HepG2 (cell line): ENCODE measurements around the gene SKA2. TPM values are rescaled to one million over a fixed set of nuclear protein-coding genes. Genes with fewer than 3 reads are reported as not detected.

ENCODE experiments used
- CBFB ChIP-seq: sonication (generic); formaldehyde crosslinking; IDR thresholded peaks from 2 replicates; pipeline ENCODE4 v1.4.0; 2020; ENCODE audit warnings: missing genetic modification reagents
- HES4 ChIP-seq: sonication (generic); formaldehyde crosslinking; IDR thresholded peaks from 2 replicates; pipeline ENCODE4 v1.9.0; 2021; ENCODE audit warnings: mild to moderate bottlenecking, missing genetic modification reagents, borderline replicate concordance
- HMGA1 ChIP-seq: sonication (generic); formaldehyde crosslinking; conservative IDR thresholded peaks from 2 replicates; pipeline ENCODE4 v1.4.0; 2020; ENCODE audit warnings: missing genetic modification reagents
- KLF11 ChIP-seq: IDR thresholded peaks from 2 replicates; pipeline ENCODE4 v1.6.1; 2016; ENCODE audit warnings: missing compliant biosample characterization
- KLF15 ChIP-seq: sonication (generic); formaldehyde crosslinking; IDR thresholded peaks from 2 replicates; pipeline ENCODE4 v1.8.1; 2023; ENCODE audit warnings: borderline replicate concordance, mild to moderate bottlenecking, inconsistent platforms, missing genetic modification reagents, mixed read lengths
- MED1 ChIP-seq: sonication (generic); formaldehyde crosslinking; IDR thresholded peaks from 2 replicates; pipeline ENCODE4 v1.4.0; 2020; ENCODE audit warnings: missing genetic modification reagents
- PCBP2 ChIP-seq: fragments of 200-400 bp; formaldehyde crosslinking; optimal IDR thresholded peaks from 2 replicates; pipeline ENCODE3; 2018; ENCODE audit warnings: low read length, low read depth; ENCODE audit not compliant: poor library complexity, severe bottlenecking
- RXRA ChIP-seq: sonication (generic); formaldehyde crosslinking; IDR thresholded peaks from 2 replicates; pipeline ENCODE4 v1.5.1; 2020; ENCODE audit warnings: missing genetic modification reagents
- SATB2 ChIP-seq: sonication (generic); formaldehyde crosslinking; IDR thresholded peaks from 2 replicates; pipeline ENCODE4 v1.5.0; 2020; ENCODE audit warnings: missing genetic modification reagents
- SIX4 ChIP-seq: sonication (generic); formaldehyde crosslinking; IDR thresholded peaks from 2 replicates; pipeline ENCODE4 v1.4.0; 2020; ENCODE audit warnings: missing genetic modification reagents
- SP140L ChIP-seq: sonication (generic); formaldehyde crosslinking; IDR thresholded peaks from 2 replicates; pipeline ENCODE4 v1.4.0; 2020; ENCODE audit warnings: missing genetic modification reagents, borderline replicate concordance
- ZFP82 ChIP-seq: sonication (generic); formaldehyde crosslinking; IDR thresholded peaks from 2 replicates; pipeline ENCODE4 v1.5.1; 2020; ENCODE audit warnings: mild to moderate bottlenecking, missing genetic modification reagents, borderline replicate concordance
- ZNF430 ChIP-seq: sonication (generic); formaldehyde crosslinking; IDR thresholded peaks from 2 replicates; pipeline ENCODE4 v1.9.0; 2021; ENCODE audit warnings: mild to moderate bottlenecking, missing genetic modification reagents
- ZNF558 ChIP-seq: sonication (generic); formaldehyde crosslinking; IDR thresholded peaks from 2 replicates; pipeline ENCODE4 v1.9.0; 2022; ENCODE audit warnings: mild to moderate bottlenecking, missing genetic modification reagents, borderline replicate concordance
- ZNF841 ChIP-seq: sonication (generic); formaldehyde crosslinking; IDR thresholded peaks from 2 replicates; pipeline ENCODE4 v1.8.1; 2023; ENCODE audit warnings: missing genetic modification reagents, borderline replicate concordance
- ZNF850 ChIP-seq: sonication (generic); formaldehyde crosslinking; conservative IDR thresholded peaks from 2 replicates; pipeline ENCODE4 v1.9.0; 2021; ENCODE audit warnings: mild to moderate bottlenecking, missing genetic modification reagents
- ZNF878 ChIP-seq: sonication (generic); formaldehyde crosslinking; IDR thresholded peaks from 2 replicates; pipeline ENCODE4 v1.8.1; 2023; ENCODE audit warnings: mild to moderate bottlenecking, missing genetic modification reagents, moderate library complexity
- ZNF883 ChIP-seq: sonication (generic); formaldehyde crosslinking; IDR thresholded peaks from 2 replicates; pipeline ENCODE4 v1.5.1; 2020; ENCODE audit warnings: mild to moderate bottlenecking, missing genetic modification reagents; ENCODE audit errors: not compliant biosample characterization
- polyA plus RNA-seq, 8 experiments: library from polyadenylated mRNA; depleted of rRNA in 3 of 8; stranded (reverse) in 7 of 8; unstranded in 1 of 8; fragments of >200 nt; fragmentation: Illumina TruSeq in 4 of 8; extraction: Trizol in 4 of 8; gene quantifications; 2 replicates each; pipeline versions ENCODE4 v1.2.1 to v1.2.3, GENCODE V29; 2011 to 2016; ENCODE audit warnings: low read depth in 4 of 8, missing spikeins in 1 of 8, mixed read lengths in 1 of 8; ENCODE audit not compliant: insufficient read depth in 1 of 8
- total RNA-seq, 5 experiments: library from RNA; depleted of rRNA; stranded (reverse); fragments of >200 nt; fragmentation: Illumina TruSeq; extraction: Trizol; gene quantifications; 2 replicates each; pipeline ENCODE4 v1.2.3, GENCODE V29; 2016; ENCODE audit warnings: low read depth in 1 of 5
- TF ChIP-seq, protein P1 (sequence below): sonication (generic); formaldehyde crosslinking; IDR thresholded peaks from 2 replicates; pipeline ENCODE4 v1.5.0; 2020; ENCODE audit warnings: mild to moderate bottlenecking, missing genetic modification reagents
- TF ChIP-seq, protein P2 (sequence below): sonication (generic); formaldehyde crosslinking; IDR thresholded peaks from 2 replicates; pipeline ENCODE4 v1.8.1; 2023; ENCODE audit warnings: mild to moderate bottlenecking, missing genetic modification reagents, borderline replicate concordance
- TF ChIP-seq, protein P3 (sequence below), 2 experiments: fragments of 450-650 bp in 1 of 2; sonication (generic) in 1 of 2; formaldehyde crosslinking; IDR thresholded peaks; 2 replicates each; pipeline versions ENCODE4 v1.5.0 to v1.8.0; 2020 to 2022; ENCODE audit warnings: mild to moderate bottlenecking in 1 of 2, missing genetic modification reagents in 1 of 2
- TF ChIP-seq, protein P4 (sequence below): IDR thresholded peaks from 2 replicates; pipeline ENCODE4 v1.6.1; 2016; ENCODE audit warnings: low read depth
- TF ChIP-seq, protein P5 (sequence below): sonication (generic); formaldehyde crosslinking; IDR thresholded peaks from 2 replicates; pipeline ENCODE4 v1.8.0; 2022; ENCODE audit warnings: mild to moderate bottlenecking, missing genetic modification reagents

SKA2 gene
- total and polyA plus RNA-seq, 2 of the 13 experiments (the other 11 are each of a cell fraction or from before 2014, with no cell fraction given): 18.6 to 91.8 TPM

DNA sequence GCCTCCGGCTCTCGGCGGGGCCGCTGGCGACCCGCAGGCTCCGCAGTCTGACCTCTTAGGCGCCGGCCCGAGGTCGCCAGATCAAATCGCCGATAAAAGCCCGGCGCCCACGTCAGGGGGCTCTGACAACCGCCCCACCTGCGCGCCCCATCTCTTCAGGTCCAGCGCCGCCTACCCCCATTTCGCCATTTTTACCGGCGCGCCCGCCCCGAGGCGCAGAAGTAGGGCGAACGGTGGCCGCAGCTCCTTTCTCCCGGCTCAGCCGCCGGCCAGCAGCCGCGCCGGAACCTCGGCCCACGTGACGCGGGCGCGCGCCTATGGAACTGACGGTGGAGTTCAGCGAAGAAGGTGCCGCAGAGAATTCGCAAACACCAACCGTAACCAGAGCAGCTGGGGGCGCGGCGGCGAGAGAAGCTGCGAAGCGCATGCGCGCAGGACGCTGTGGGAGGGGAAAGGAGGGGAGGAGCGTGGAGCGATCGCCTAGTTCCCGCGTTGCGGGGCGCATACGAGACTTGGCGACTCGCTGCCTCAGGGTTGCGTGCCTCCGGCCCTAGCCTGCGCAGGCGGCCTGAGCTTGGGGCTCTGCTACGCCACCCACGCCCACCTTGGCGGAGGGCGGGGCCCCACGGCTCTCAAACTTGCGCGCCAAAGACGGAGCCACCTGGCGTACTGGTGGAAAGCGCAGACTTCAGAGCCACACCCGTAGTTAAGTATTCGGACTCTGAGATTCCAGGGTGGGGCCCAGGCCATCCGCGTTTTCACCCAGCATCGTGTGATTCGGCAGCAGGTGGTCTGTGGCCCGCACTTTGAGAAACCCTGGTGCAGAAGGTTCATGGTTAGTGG is 48.3 kb downstream of the SKA2 start, which contains the start of gene TRIM37 (continued):
- TF ChIP-seq, protein P1, sequence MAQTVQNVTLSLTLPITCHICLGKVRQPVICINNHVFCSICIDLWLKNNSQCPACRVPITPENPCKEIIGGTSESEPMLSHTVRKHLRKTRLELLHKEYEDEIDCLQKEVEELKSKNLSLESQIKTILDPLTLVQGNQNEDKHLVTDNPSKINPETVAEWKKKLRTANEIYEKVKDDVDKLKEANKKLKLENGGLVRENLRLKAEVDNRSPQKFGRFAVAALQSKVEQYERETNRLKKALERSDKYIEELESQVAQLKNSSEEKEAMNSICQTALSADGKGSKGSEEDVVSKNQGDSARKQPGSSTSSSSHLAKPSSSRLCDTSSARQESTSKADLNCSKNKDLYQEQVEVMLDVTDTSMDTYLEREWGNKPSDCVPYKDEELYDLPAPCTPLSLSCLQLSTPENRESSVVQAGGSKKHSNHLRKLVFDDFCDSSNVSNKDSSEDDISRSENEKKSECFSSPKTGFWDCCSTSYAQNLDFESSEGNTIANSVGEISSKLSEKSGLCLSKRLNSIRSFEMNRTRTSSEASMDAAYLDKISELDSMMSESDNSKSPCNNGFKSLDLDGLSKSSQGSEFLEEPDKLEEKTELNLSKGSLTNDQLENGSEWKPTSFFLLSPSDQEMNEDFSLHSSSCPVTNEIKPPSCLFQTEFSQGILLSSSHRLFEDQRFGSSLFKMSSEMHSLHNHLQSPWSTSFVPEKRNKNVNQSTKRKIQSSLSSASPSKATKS (CRISPR knock-in tag): no peak
- TF ChIP-seq CBFB (CRISPR knock-in tag) (peak; percentile 49), KLF15 (CRISPR knock-in tag) (0 out of 2 replicates have a peak, but pooled peaks have one; percentile 76), ZFP82 (CRISPR knock-in tag) (no peak), HMGA1 (CRISPR knock-in tag) (no peak), SIX4 (CRISPR knock-in tag) (no peak), ZNF558 (peak; percentile 61; the same call in 1 of the 2 replicates), RXRA (CRISPR knock-in tag) (peak; percentile 36), MED1 (CRISPR knock-in tag) (peak; percentile 80; the same call in 1 of the 2 replicates), ZNF430 (CRISPR knock-in tag) (peak; percentile 97), KLF11 (CRISPR knock-in tag) (no peak), PCBP2 (no peak), HES4 (peak; percentile 80; the same call in 1 of the 2 replicates), ZNF878 (CRISPR knock-in tag) (peak; percentile 95), ZNF883 (CRISPR knock-in tag) (peak; percentile 70), SATB2 (CRISPR knock-in tag) (peak; percentile 84), ZNF841 (CRISPR knock-in tag) (no peak), ZNF850 (CRISPR knock-in tag) (no peak; the same call in 1 of the 2 replicates), SP140L (no peak; the same call in 1 of the 2 replicates)
- TF ChIP-seq, protein P2, sequence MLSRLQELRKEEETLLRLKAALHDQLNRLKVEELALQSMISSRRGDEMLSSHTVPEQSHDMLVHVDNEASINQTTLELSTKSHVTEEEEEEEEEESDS (CRISPR knock-in tag): no peak
- TF ChIP-seq, protein P3, sequence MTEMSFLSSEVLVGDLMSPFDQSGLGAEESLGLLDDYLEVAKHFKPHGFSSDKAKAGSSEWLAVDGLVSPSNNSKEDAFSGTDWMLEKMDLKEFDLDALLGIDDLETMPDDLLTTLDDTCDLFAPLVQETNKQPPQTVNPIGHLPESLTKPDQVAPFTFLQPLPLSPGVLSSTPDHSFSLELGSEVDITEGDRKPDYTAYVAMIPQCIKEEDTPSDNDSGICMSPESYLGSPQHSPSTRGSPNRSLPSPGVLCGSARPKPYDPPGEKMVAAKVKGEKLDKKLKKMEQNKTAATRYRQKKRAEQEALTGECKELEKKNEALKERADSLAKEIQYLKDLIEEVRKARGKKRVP (CRISPR knock-in tag; IDR thresholded peaks at IDR 0.05): peak in 1 of 2 experiments; percentile 75; a peak in 2 of 4 replicates
- TF ChIP-seq, protein P4, sequence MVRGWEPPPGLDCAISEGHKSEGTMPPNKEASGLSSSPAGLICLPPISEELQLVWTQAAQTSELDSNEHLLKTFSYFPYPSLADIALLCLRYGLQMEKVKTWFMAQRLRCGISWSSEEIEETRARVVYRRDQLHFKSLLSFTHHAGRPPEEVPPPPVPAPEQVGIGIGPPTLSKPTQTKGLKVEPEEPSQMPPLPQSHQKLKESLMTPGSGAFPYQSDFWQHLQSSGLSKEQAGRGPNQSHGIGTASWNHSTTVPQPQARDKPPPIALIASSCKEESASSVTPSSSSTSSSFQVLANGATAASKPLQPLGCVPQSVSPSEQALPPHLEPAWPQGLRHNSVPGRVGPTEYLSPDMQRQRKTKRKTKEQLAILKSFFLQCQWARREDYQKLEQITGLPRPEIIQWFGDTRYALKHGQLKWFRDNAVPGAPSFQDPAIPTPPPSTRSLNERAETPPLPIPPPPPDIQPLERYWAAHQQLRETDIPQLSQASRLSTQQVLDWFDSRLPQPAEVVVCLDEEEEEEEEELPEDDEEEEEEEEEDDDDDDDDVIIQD (CRISPR knock-in tag): peak; percentile 91
- TF ChIP-seq, protein P5, sequence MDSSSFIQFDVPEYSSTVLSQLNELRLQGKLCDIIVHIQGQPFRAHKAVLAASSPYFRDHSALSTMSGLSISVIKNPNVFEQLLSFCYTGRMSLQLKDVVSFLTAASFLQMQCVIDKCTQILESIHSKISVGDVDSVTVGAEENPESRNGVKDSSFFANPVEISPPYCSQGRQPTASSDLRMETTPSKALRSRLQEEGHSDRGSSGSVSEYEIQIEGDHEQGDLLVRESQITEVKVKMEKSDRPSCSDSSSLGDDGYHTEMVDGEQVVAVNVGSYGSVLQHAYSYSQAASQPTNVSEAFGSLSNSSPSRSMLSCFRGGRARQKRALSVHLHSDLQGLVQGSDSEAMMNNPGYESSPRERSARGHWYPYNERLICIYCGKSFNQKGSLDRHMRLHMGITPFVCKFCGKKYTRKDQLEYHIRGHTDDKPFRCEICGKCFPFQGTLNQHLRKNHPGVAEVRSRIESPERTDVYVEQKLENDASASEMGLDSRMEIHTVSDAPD (CRISPR knock-in tag): peak; percentile 79
